H9 (cell line): ENCODE measurements around the gene TEX54. TPM values are rescaled to one million over a fixed set of nuclear protein-coding genes. Genes with fewer than 3 reads are reported as not detected.

Experiments
- DNase-seq: peaks from one replicate; pipeline ENCODE4 v3.0.0-alpha.2; 2017
- H2AFZ ChIP-seq: one replicate; pipeline ENCODE4 v1.6.1; 2013; ENCODE audit warnings: mild to moderate bottlenecking, low read length, control low read depth, moderate library complexity
- H2AK5ac ChIP-seq: 2 replicates; pipeline ENCODE4 v1.6.1; 2013; ENCODE audit warnings: low read length, control low read depth, mixed read lengths; ENCODE audit not compliant: insufficient read length
- H2BK120ac ChIP-seq: one replicate; pipeline ENCODE4 v1.6.1; 2013; ENCODE audit warnings: low read depth, mild to moderate bottlenecking, low read length, control low read depth, inconsistent platforms; ENCODE audit not compliant: poor library complexity, severe bottlenecking
- H2BK12ac ChIP-seq: 2 replicates; pipeline ENCODE4 v1.6.1; 2013; ENCODE audit warnings: low read length, control low read depth, mixed read lengths, low read depth; ENCODE audit not compliant: insufficient read length
- H2BK15ac ChIP-seq: 2 replicates; pipeline ENCODE4 v1.6.1; 2013; ENCODE audit warnings: low read depth, low read length, control low read depth
- H2BK20ac ChIP-seq: one replicate; pipeline ENCODE4 v1.6.1; 2013; ENCODE audit warnings: low read depth, mild to moderate bottlenecking, low read length, control low read depth, inconsistent platforms; ENCODE audit not compliant: poor library complexity, severe bottlenecking
- H2BK5ac ChIP-seq: 2 replicates; pipeline ENCODE4 v1.6.1; 2013; ENCODE audit warnings: low read length, control low read depth, mixed read lengths; ENCODE audit not compliant: insufficient read length
- H3K14ac ChIP-seq: 2 replicates; pipeline ENCODE4 v1.6.1; 2013; ENCODE audit warnings: low read length, control low read depth; ENCODE audit not compliant: insufficient read depth
- H3K18ac ChIP-seq: 2 replicates; pipeline ENCODE4 v1.6.1; 2013; ENCODE audit warnings: low read depth, mild to moderate bottlenecking, mixed read lengths, low read length, control low read depth; ENCODE audit not compliant: insufficient read length
- H3K23ac ChIP-seq: 2 replicates; pipeline ENCODE4 v1.6.1; 2013; ENCODE audit warnings: low read length, control low read depth, mixed read lengths, low read depth; ENCODE audit not compliant: insufficient read length
- H3K23me2 ChIP-seq: 2 replicates; pipeline ENCODE4 v1.6.1; 2013; ENCODE audit warnings: low read depth, mild to moderate bottlenecking, mixed read lengths, low read length, control low read depth; ENCODE audit not compliant: insufficient read length, poor library complexity, severe bottlenecking
- H3K27ac ChIP-seq: 2 replicates; pipeline ENCODE4 v1.5.1; 2013; ENCODE audit warnings: low read length, control low read depth, mixed read lengths, low read depth; ENCODE audit not compliant: insufficient read length
- H3K27me3 ChIP-seq: 2 replicates; pipeline ENCODE4 v1.6.1; 2013; ENCODE audit warnings: low read length, control low read depth, inconsistent platforms; ENCODE audit not compliant: insufficient read depth
- H3K4ac ChIP-seq: 2 replicates; pipeline ENCODE4 v1.6.1; 2013; ENCODE audit warnings: low read depth, mild to moderate bottlenecking, control low read depth, inconsistent platforms, low read length, moderate library complexity
- H3K4me1 ChIP-seq: 2 replicates; pipeline ENCODE4 v1.6.1; 2013; ENCODE audit warnings: low read length, control low read depth, inconsistent platforms; ENCODE audit not compliant: insufficient read depth
- H3K4me2 ChIP-seq: 2 replicates; pipeline ENCODE4 v1.6.1; 2013; ENCODE audit warnings: low read length, control low read depth, mixed read lengths; ENCODE audit not compliant: insufficient read length, insufficient read depth
- H3K56ac ChIP-seq: 2 replicates; pipeline ENCODE4 v1.6.1; 2013; ENCODE audit warnings: low read depth, mild to moderate bottlenecking, mixed read lengths, low read length, control low read depth; ENCODE audit not compliant: insufficient read length
- H3K79me1 ChIP-seq: 2 replicates; pipeline ENCODE4 v1.6.1; 2013; ENCODE audit warnings: low read depth, mild to moderate bottlenecking, moderate library complexity, low read length, control low read depth, inconsistent platforms; ENCODE audit not compliant: insufficient read depth, poor library complexity, severe bottlenecking
- H3K79me2 ChIP-seq: 2 replicates; pipeline ENCODE4 v1.6.1; 2013; ENCODE audit warnings: low read length, control low read depth, inconsistent platforms; ENCODE audit not compliant: insufficient read depth
- H3K9ac ChIP-seq: 2 replicates; pipeline ENCODE4 v1.6.1; 2013; ENCODE audit warnings: low read length, control low read depth, mixed read lengths; ENCODE audit not compliant: insufficient read length; ENCODE audit errors: extremely low read depth
- H3K9me3 ChIP-seq: one replicate; pipeline ENCODE4 v1.6.1; 2013; ENCODE audit warnings: low read depth, low read length, inconsistent platforms; ENCODE audit not compliant: control insufficient read depth
- H3T11ph ChIP-seq: one replicate; pipeline ENCODE4 v1.6.1; 2013; ENCODE audit warnings: mild to moderate bottlenecking, low read length, control low read depth, inconsistent platforms
- H4K20me1 ChIP-seq: one replicate; pipeline ENCODE4 v1.6.1; 2013; ENCODE audit not compliant: control insufficient read depth, insufficient read length, insufficient read depth
- H4K5ac ChIP-seq: 2 replicates; pipeline ENCODE4 v1.6.1; 2013; ENCODE audit warnings: low read depth, mild to moderate bottlenecking, mixed read lengths, low read length, control low read depth; ENCODE audit not compliant: insufficient read length
- H4K8ac ChIP-seq: replicated peaks from 2 replicates; pipeline ENCODE4 v1.6.1; 2013; ENCODE audit warnings: low read length, control low read depth, mixed read lengths, low read depth; ENCODE audit not compliant: insufficient read length
- H4K91ac ChIP-seq: 2 replicates; pipeline ENCODE4 v1.6.1; 2013; ENCODE audit warnings: low read depth, mild to moderate bottlenecking, moderate library complexity, mixed read lengths, low read length, control low read depth; ENCODE audit not compliant: insufficient read length
- H3K27ac Mint-ChIP-seq, 3 experiments: 2 replicates in 2 of 3; 3 replicates in 1 of 3; pipeline ENCODE4 v1.8.0; 2020 to 2021; ENCODE audit warnings: mixed read lengths in 3 of 3, mild to moderate bottlenecking in 1 of 3, moderate library complexity in 1 of 3
- H3K27me3 Mint-ChIP-seq: 2 replicates; pipeline ENCODE4 v1.8.0; 2021; ENCODE audit warnings: low read depth, mild to moderate bottlenecking, moderate library complexity, mixed read lengths
- H3K36me3 Mint-ChIP-seq, 3 experiments: 2 replicates in 2 of 3; 3 replicates in 1 of 3; pipeline ENCODE4 v1.8.0; 2020 to 2021; ENCODE audit warnings: low read depth in 3 of 3, mixed read lengths in 3 of 3; ENCODE audit not compliant: insufficient read depth in 1 of 3
- H3K4me1 Mint-ChIP-seq, 2 experiments: 2 replicates each; pipeline ENCODE4 v1.8.0; 2020; ENCODE audit warnings: mixed read lengths in 2 of 2
- H3K4me3 Mint-ChIP-seq, 2 experiments: 2 replicates in 1 of 2; 3 replicates in 1 of 2; pipeline ENCODE4 v1.8.0; 2020 to 2021; ENCODE audit warnings: mild to moderate bottlenecking in 2 of 2, mixed read lengths in 2 of 2, moderate library complexity in 1 of 2
- H3K9me3 Mint-ChIP-seq, 2 experiments: 2 replicates in 1 of 2; 3 replicates in 1 of 2; pipeline ENCODE4 v1.8.0; 2020; ENCODE audit warnings: mild to moderate bottlenecking in 2 of 2, mixed read lengths in 2 of 2, moderate library complexity in 1 of 2
- WGBS: extraction: QIAGEN DNeasy Blood & Tissue Kit; methylation state at CpG from one replicate; pipeline ENCODE4 v1.1.7; 2013; ENCODE audit warnings: missing lambda C conversion rate, low lambda C conversion rate, mixed read lengths; ENCODE audit not compliant: insufficient read length; ENCODE audit errors: extremely low coverage; 5-methylcytosine and 5-hydroxymethylcytosine counted together
- total RNA-seq: library from RNA; stranded (reverse); gene quantifications from 2 replicates; pipeline ENCODE4 v1.2.1, GENCODE V29; 2021
- TF ChIP-seq, protein P1 (sequence below): fragments of 200-600 bp; sonication (generic); conservative IDR thresholded peaks from 3 replicates; pipeline ENCODE4 v1.8.0; 2021; ENCODE audit warnings: antibody characterized with exemption, mild to moderate bottlenecking

Gene TEX54
- total RNA-seq, 1 experiment from 2014 or later, result 1.2 TPM

DNA sequence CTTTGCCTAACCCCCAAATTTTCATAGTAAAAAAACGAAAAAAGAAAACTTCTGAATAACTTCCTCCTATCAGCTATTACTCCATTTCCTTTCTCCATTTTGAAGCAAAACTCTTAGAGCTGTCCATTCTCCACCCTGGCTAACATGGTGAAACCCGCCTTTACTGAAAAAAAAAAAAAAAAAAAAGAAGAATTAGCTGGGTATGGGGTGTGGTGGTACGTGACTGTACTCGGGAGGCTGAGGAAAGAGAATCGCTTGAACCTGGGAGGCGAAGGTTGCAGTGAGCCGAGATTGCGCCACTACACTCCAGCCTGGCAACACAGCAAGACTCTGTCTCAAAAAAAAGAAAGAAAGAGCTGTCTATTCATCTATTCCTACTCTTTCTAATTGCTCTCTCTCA, 16.1 kb downstream of the TEX54 start:
- TF ChIP-seq, protein P1, sequence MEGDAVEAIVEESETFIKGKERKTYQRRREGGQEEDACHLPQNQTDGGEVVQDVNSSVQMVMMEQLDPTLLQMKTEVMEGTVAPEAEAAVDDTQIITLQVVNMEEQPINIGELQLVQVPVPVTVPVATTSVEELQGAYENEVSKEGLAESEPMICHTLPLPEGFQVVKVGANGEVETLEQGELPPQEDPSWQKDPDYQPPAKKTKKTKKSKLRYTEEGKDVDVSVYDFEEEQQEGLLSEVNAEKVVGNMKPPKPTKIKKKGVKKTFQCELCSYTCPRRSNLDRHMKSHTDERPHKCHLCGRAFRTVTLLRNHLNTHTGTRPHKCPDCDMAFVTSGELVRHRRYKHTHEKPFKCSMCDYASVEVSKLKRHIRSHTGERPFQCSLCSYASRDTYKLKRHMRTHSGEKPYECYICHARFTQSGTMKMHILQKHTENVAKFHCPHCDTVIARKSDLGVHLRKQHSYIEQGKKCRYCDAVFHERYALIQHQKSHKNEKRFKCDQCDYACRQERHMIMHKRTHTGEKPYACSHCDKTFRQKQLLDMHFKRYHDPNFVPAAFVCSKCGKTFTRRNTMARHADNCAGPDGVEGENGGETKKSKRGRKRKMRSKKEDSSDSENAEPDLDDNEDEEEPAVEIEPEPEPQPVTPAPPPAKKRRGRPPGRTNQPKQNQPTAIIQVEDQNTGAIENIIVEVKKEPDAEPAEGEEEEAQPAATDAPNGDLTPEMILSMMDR, result no peak
- no peak overlapping the region for H3K18ac ChIP-seq
- no peak overlapping the region for H3K4me2 ChIP-seq
- no peaks in the 10 kb centered on the region for H4K20me1 ChIP-seq
- H4K91ac ChIP-seq, result no peak overlapping the region
- H3T11ph ChIP-seq, result no peak overlapping the region
- no peak overlapping the region for H2AK5ac ChIP-seq
- no CpG with 5 or more reads among the region's 8 CpGs for WGBS
- no peak overlapping the region for H3K9ac ChIP-seq
- H3K4ac ChIP-seq, result no peak overlapping the region
- no peak for DNase-seq
- peaks cover 5 to 33% (median 30%) of the 10 kb centered on the region in 3 experiments; a peak in 6 of 7 replicates for H3K36me3 Mint-ChIP-seq
- no peak overlapping the region for H2BK12ac ChIP-seq
- H3K27ac ChIP-seq, result no peak overlapping the region
- no peak overlapping the region for H3K4me3 Mint-ChIP-seq
- no peak overlapping the region for H3K14ac ChIP-seq
- no peak overlapping the region for H4K8ac ChIP-seq
- no peak overlapping the region; a peak in 2 of 7 replicates for H3K27ac Mint-ChIP-seq
- H3K79me2 ChIP-seq, result no peaks in the 10 kb centered on the region
- no peak overlapping the region for H3K56ac ChIP-seq
- H3K9me3 Mint-ChIP-seq, result no peaks in the 10 kb centered on the region
- H2BK20ac ChIP-seq, result no peak overlapping the region
- no peaks in the 10 kb centered on the region for H3K9me3 ChIP-seq
- no peak overlapping the region for H2BK120ac ChIP-seq
- H3K79me1 ChIP-seq, result no peaks in the 10 kb centered on the region
- no peaks in the 10 kb centered on the region for H3K27me3 Mint-ChIP-seq
- no peak overlapping the region for H4K5ac ChIP-seq
- H3K23me2 ChIP-seq, result no peaks in the 10 kb centered on the region
- H2BK15ac ChIP-seq, result no peak overlapping the region
- no peak overlapping the region for H2BK5ac ChIP-seq
- H2AFZ ChIP-seq, result no peak overlapping the region
- no peaks in the 10 kb centered on the region for H3K27me3 ChIP-seq
- no peaks in the 10 kb centered on the region for H3K4me1 ChIP-seq
- no peaks in the 10 kb centered on the region for H3K4me1 Mint-ChIP-seq
- H3K23ac ChIP-seq, result no peak overlapping the region
